ENCODE data around the gene CIAO2A. TPM values are rescaled to one million over a fixed set of nuclear protein-coding genes. Genes with fewer than 3 reads are reported as not detected.
A peak's percentile ranks its signal among the peaks of the same experiment; 100 is the strongest.

CIAO2A gene
- total RNA-seq, 2 donors from 2014 or later, result 54.6 to 63.2 TPM

DNA sequence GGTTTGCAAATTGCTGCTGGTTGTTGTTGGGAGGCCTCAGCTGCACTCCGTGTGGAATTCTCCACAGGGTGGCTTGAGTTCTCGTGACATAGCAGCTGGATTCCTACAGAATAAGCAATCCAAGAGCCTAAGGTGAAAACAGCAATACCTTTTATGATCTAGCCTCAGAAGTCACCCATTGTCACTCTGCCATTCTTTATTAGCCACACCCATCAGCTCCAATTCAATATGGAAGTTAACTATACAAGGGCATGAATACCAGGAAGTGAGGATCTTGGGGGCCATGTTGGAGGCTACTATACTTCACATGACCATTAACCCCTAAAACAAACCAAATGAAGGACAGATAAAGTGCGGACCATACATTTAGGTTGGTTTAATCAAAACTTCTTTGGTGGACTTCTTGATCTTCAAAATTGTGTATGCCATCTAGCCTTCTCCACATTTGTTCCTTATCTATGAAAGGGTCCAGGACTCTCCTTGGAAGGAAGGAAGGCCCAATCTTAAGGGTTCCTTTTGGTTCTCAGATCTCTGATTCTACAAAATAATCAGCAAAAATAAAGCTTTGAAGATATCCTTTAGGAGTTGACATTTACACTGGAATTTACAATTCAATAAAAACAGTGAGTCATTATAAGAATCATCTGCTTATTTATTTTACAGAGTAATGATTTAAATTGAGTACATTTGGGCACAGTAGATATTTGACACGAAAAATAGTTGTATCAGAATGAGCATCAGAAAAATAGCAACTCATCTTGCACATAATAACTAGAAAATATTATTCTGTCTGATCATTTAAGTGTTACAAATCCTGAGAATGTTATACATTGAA, 21.5 kb downstream of the CIAO2A start:
- Histone ChIP-seq H3K36me3 (ENCODE audit: control insufficient read depth, insufficient read depth, low read length) (peaks cover 37% of the 10 kb centered on the region), H3K9ac (ENCODE audit: extremely low read depth, low read length, poor library complexity, severe bottlenecking) (no peak overlapping the region), H3K27ac (ENCODE audit: low read depth, low read length) (no peak overlapping the region), H3K9me3 (ENCODE audit: control insufficient read depth, low read length) (no peaks in the 10 kb centered on the region), H3K4me1 (ENCODE audit: control insufficient read depth, insufficient read depth, low read length) (no peaks in the 10 kb centered on the region), H3K4me3 (ENCODE audit: low read length) (no peak overlapping the region), H3K27me3 (ENCODE audit: control insufficient read depth, insufficient read depth, low read length, poor library complexity, severe bottlenecking) (no peaks in the 10 kb centered on the region)
- no peak for DNase-seq
- WGBS, 2 experiments (ENCODE audit: insufficient coverage in 1 of 2, insufficient read length in 1 of 2), result 89 to 94% methylated on average over 2 to 3 of the region's 4 CpGs
- peaks cover 19% of the 10 kb centered on the region for H3K36me3 Mint-ChIP-seq (ENCODE audit: low read depth)
- H3K27ac Mint-ChIP-seq, result no peak overlapping the region
- no peak for TF ChIP-seq CTCF (conservative IDR thresholded peaks at IDR 0.05)
- H3K9me3 Mint-ChIP-seq, result no peaks in the 10 kb centered on the region
- H3K27me3 Mint-ChIP-seq (ENCODE audit: insufficient read depth), result no peaks in the 10 kb centered on the region
- H3K4me1 Mint-ChIP-seq, result no peaks in the 10 kb centered on the region
- no peak overlapping the region for H3K4me3 Mint-ChIP-seq

- Mint-ChIP-seq H3K4me3 (no peak overlapping the region), H3K27me3 (ENCODE audit: insufficient read depth) (no peaks in the 10 kb centered on the region), H3K27ac (peak overlapping the region; percentile 56), H3K4me1 (no peaks in the 10 kb centered on the region), H3K36me3 (ENCODE audit: low read depth) (peaks cover 19% of the 10 kb centered on the region), H3K9me3 (no peaks in the 10 kb centered on the region)
- Histone ChIP-seq H3K4me3 (ENCODE audit: low read length) (no peak overlapping the region), H3K36me3 (ENCODE audit: control insufficient read depth, insufficient read depth, low read length) (peaks cover 37% of the 10 kb centered on the region), H3K4me1 (ENCODE audit: control insufficient read depth, insufficient read depth, low read length) (no peaks in the 10 kb centered on the region), H3K9me3 (ENCODE audit: control insufficient read depth, low read length) (no peaks in the 10 kb centered on the region), H3K27me3 (ENCODE audit: control insufficient read depth, insufficient read depth, low read length, poor library complexity, severe bottlenecking) (no peaks in the 10 kb centered on the region), H3K9ac (ENCODE audit: extremely low read depth, low read length, poor library complexity, severe bottlenecking) (no peak overlapping the region), H3K27ac (ENCODE audit: low read depth, low read length) (no peak overlapping the region)
- WGBS, 2 experiments (ENCODE audit: insufficient coverage in 1 of 2, insufficient read length in 1 of 2), result 93 to 95% methylated on average over 6 to 8 of the region's 8 CpGs
- DNase-seq, result no peak
- TF ChIP-seq CTCF (conservative IDR thresholded peaks at IDR 0.05), result no peak
Observed at GRCh38 chr15:64070965-64071851, 22.4 kb downstream of the CIAO2A start.

DNA sequence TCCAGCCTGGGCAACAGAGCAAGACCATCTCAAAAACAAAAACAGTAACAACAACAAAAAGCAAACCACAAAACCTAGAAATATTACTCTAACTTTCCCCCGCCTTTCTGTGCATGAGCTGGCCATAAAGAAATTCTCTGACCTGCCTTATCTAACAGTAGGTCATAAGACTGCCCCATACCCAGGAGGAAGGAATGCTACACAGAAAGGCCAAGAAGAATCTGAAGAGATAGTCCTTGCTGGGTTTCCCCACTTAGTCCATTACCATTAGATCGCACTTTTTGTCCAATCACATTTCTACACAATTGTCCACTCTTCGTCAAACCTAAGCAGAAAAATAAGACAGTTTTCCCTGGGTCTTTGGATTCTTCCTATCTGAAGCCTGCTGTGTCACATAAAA, 23.5 kb downstream of the CIAO2A start:
- Histone ChIP-seq H3K4me3 (ENCODE audit: low read length) (no peak overlapping the region), H3K4me1 (ENCODE audit: control insufficient read depth, insufficient read depth, low read length) (no peaks in the 10 kb centered on the region), H3K27ac (ENCODE audit: low read depth, low read length) (no peak overlapping the region), H3K9ac (ENCODE audit: extremely low read depth, low read length, poor library complexity, severe bottlenecking) (no peak overlapping the region), H3K27me3 (ENCODE audit: control insufficient read depth, insufficient read depth, low read length, poor library complexity, severe bottlenecking) (no peaks in the 10 kb centered on the region), H3K9me3 (ENCODE audit: control insufficient read depth, low read length) (no peaks in the 10 kb centered on the region), H3K36me3 (ENCODE audit: control insufficient read depth, insufficient read depth, low read length) (peaks cover 33% of the 10 kb centered on the region)
- TF ChIP-seq CTCF (conservative IDR thresholded peaks at IDR 0.05), result no peak
- no peaks in the 10 kb centered on the region for H3K9me3 Mint-ChIP-seq
- no peak for DNase-seq
- no peaks in the 10 kb centered on the region for H3K27me3 Mint-ChIP-seq (ENCODE audit: insufficient read depth)
- no peak overlapping the region for H3K27ac Mint-ChIP-seq
- 93 to 98% methylated on average over 2 to 3 of the region's 3 CpGs for WGBS, 2 experiments (ENCODE audit: insufficient coverage in 1 of 2, insufficient read length in 1 of 2)
- no peak overlapping the region for H3K4me3 Mint-ChIP-seq
- H3K4me1 Mint-ChIP-seq, result no peaks in the 10 kb centered on the region
- H3K36me3 Mint-ChIP-seq (ENCODE audit: low read depth), result peaks cover 19% of the 10 kb centered on the region

All from endodermal cell (in vitro differentiated cells).